Liver (tissue), 3 donors: ENCODE data around the gene SLC6A3.
"Not testable (repeated sequence)": the region's sequence is repeated elsewhere in the genome, so short reads cannot be mapped to it uniquely, and the experiment has no call there.

Experiments used
- ATF3 ChIP-seq: IDR thresholded peaks from 2 replicates; pipeline ENCODE4 v1.6.1; 2016; ENCODE audit warnings: antibody characterized with exemption
- CTCF ChIP-seq: fragments of 150-350 bp; IDR thresholded peaks from 2 replicates; pipeline ENCODE4 v1.5.1; 2017; ENCODE audit warnings: improper control_type of control experiment, low read depth, low read length; ENCODE audit not compliant: missing input control
- REST ChIP-seq: IDR thresholded peaks from 2 replicates; pipeline ENCODE4 v1.6.1; 2016; ENCODE audit warnings: antibody characterized with exemption, mild to moderate bottlenecking
- TAF1 ChIP-seq: conservative IDR thresholded peaks from 2 replicates; pipeline ENCODE4 v1.6.1; 2016; ENCODE audit warnings: antibody characterized with exemption, mild to moderate bottlenecking
- YY1 ChIP-seq: IDR thresholded peaks from 2 replicates; pipeline ENCODE4 v1.6.1; 2016; ENCODE audit warnings: antibody characterized with exemption, mild to moderate bottlenecking
- donor health status: healthy.
- donor health status: healthy.

- not testable (repeated sequence) for TF ChIP-seq CTCF, YY1, ATF3, REST, TAF1
Measured at GRCh38 chr5:1456110-1456881, 11.1 kb upstream of the SLC6A3 start.
